Spleen (tissue), 11 donors: ENCODE results near the gene SSTR4. TPM values are rescaled to one million over a fixed set of nuclear protein-coding genes. Genes with fewer than 3 reads are reported as not detected.
A peak's percentile ranks its signal among the peaks of the same experiment; 100 is the strongest.

ENCODE experiments used
- DNase-seq: peaks from one replicate; pipeline ENCODE4 v3.0.0-alpha.2; 2020
- H3K27ac ChIP-seq, 8 donors: fragments of 200-600 bp; sonication (generic) in 7 of 8; 1 replicate in 4 of 8; 2 replicates in 4 of 8; pipeline versions ENCODE4 v1.5.0 to v1.8.0; 2016 to 2021; ENCODE audit warnings: inconsistent platforms in 4 of 8, mild to moderate bottlenecking in 4 of 8, moderate library complexity in 1 of 8
- H3K27me3 ChIP-seq, 7 donors: fragments of 200-600 bp; sonication (generic) in 6 of 7; replicated peaks in 1 of 7; 1 replicate in 4 of 7; 2 replicates in 3 of 7; pipeline versions ENCODE4 v1.5.0 to v1.8.0; 2016 to 2021; ENCODE audit warnings: inconsistent platforms in 3 of 7, mild to moderate bottlenecking in 1 of 7
- H3K36me3 ChIP-seq, 6 donors: fragments of 200-600 bp; sonication (generic) in 5 of 6; 1 replicate in 4 of 6; 2 replicates in 2 of 6; pipeline versions ENCODE4 v1.5.0 to v1.8.0; 2016 to 2021; ENCODE audit warnings: inconsistent platforms in 2 of 6
- H3K4me1 ChIP-seq, 6 donors: fragments of 200-600 bp; sonication (generic) in 5 of 6; 1 replicate in 3 of 6; 2 replicates in 3 of 6; pipeline versions ENCODE4 v1.5.0 to v1.8.0; 2016 to 2021; ENCODE audit warnings: inconsistent platforms in 3 of 6
- H3K4me3 ChIP-seq, 8 donors: fragments of 200-600 bp; sonication (generic) in 7 of 8; 1 replicate in 4 of 8; 2 replicates in 4 of 8; pipeline versions ENCODE4 v1.5.0 to v1.8.0; 2016 to 2021; ENCODE audit warnings: inconsistent platforms in 4 of 8, mild to moderate bottlenecking in 4 of 8, moderate library complexity in 2 of 8
- H3K9me3 ChIP-seq, 8 donors: fragments of 200-600 bp; sonication (generic) in 7 of 8; 1 replicate in 4 of 8; 2 replicates in 4 of 8; pipeline versions ENCODE4 v1.5.0 to v1.8.0; 2016 to 2021; ENCODE audit warnings: inconsistent platforms in 4 of 8
- CTCF ChIP-seq, 11 experiments: fragments of 200-600 bp in 7 of 11; fragments of 450-650 bp in 4 of 11; sonication (generic) in 4 of 11; IDR thresholded peaks in 8 of 11; conservative IDR thresholded peaks in 3 of 11; 1 replicate in 7 of 11; 2 replicates in 4 of 11; pipeline versions ENCODE4 v1.4.0 to v1.8.0; 2016 to 2021; ENCODE audit warnings: antibody characterized with exemption in 11 of 11, inconsistent platforms in 4 of 11, mild to moderate bottlenecking in 1 of 11
- POLR2A ChIP-seq, 3 donors: fragments of 450-650 bp; IDR thresholded peaks; one replicate each; pipeline ENCODE4 v1.5.1; 2017; ENCODE audit warnings: antibody characterized with exemption in 3 of 3, mild to moderate bottlenecking in 1 of 3
- POLR2AphosphoS5 ChIP-seq, 3 donors: sonication (generic); formaldehyde crosslinking; IDR thresholded peaks; one replicate each; pipeline ENCODE4 v1.5.1; 2017; ENCODE audit warnings: antibody characterized with exemption in 3 of 3
- WGBS, 5 donors: extraction: QIAGEN DNeasy Blood & Tissue Kit in 3 of 5; methylation state at CpG; one replicate each; pipeline versions ENCODE4 v1.1.5 to v1.1.7; 2013 to 2018; 5-methylcytosine and 5-hydroxymethylcytosine counted together
- intact Hi-C: fragments of 100-400 bp; cut with DNase I; formaldehyde crosslinking; loops from one replicate; pipeline ENCODE4 v1.15.0; 2023; ENCODE audit warnings: low total_unique reads
- polyA plus RNA-seq, 3 donors: library from polyadenylated mRNA; stranded (reverse); fragments of 200-250 nt; gene quantifications; one replicate each; pipeline ENCODE4 v1.2.1, GENCODE V29; 2013
- total RNA-seq, 7 donors: library from RNA; depleted of rRNA in 3 of 7; stranded (reverse); fragments of >200 nt in 3 of 7; fragmentation: NEBNext Ultra II Directional in 4 of 7; extraction: Animal tissue kit (Norgen Biotek cat#: 25700) in 4 of 7; gene quantifications; one replicate each; pipeline versions ENCODE4 v1.1.0 to v1.2.1, GENCODE V29; 2016 to 2021
- donor health status: healthy with polysubstance abuse.
- donor health status: DM: no; HTN: no; CAD: no; lungs with moderate emphysema.
- donor health status: DM: no; HTN: no; CAD: no.
- donor health status: Bipolar disorder and iron deficiency.
- donor health status: healthy.
- donor health status: DM: no; HTN: no; CAD: no.
- donor health status: DM: yes; HTN: yes; CAD: no.

The SSTR4 gene
- total and polyA plus RNA-seq, 10 donors: not detected

- H3K27ac ChIP-seq: peak overlapping the region in 4 of 8 donors; percentile 91 to 96 (median 92)
- DNase-seq: no peak
- intact Hi-C loops: loop anchor here (5.0 kb wide), 1 partner anchor 354 kb away; no protein-coding TSS in a partner anchor
- H3K36me3 ChIP-seq: peaks cover 0 to 13% (median 0%) of the 10 kb centered on the region in 6 donors
- H3K4me3 ChIP-seq: peak overlapping the region; percentile 42 to 77 (median 57)
- no peaks in the 10 kb centered on the region for H3K9me3 ChIP-seq
- H3K27me3 ChIP-seq: peaks cover 0 to 60% (median 29%) of the 10 kb centered on the region in 7 donors
- TF ChIP-seq CTCF (IDR thresholded peaks at IDR 0.05 in 8 of 11, conservative IDR thresholded peaks at IDR 0.05 in 3 of 11) (no peak), POLR2A (IDR thresholded peaks at IDR 0.05) (no peak), POLR2AphosphoS5 (IDR thresholded peaks at IDR 0.05) (no peak)
- peaks cover 0 to 88% (median 49%) of the 10 kb centered on the region in 6 donors for H3K4me1 ChIP-seq
Observed at GRCh38 chr20:23046431-23046830, 11.3 kb downstream of the SSTR4 start.

GRCh38 chr20:23047001-23047737 is 12.1 kb downstream of the SSTR4 start:
- peaks cover 0 to 13% (median 0%) of the 10 kb centered on the region in 6 donors for H3K36me3 ChIP-seq
- H3K9me3 ChIP-seq: no peaks in the 10 kb centered on the region
- no peak for DNase-seq
- peak overlapping the region; percentile 88 to 96 (median 91) for H3K27ac ChIP-seq
- H3K4me1 ChIP-seq: peaks cover 0 to 92% (median 49%) of the 10 kb centered on the region in 6 donors
- TF ChIP-seq CTCF (IDR thresholded peaks at IDR 0.05 in 8 of 11, conservative IDR thresholded peaks at IDR 0.05 in 3 of 11) (no peak), POLR2A (IDR thresholded peaks at IDR 0.05) (no peak), POLR2AphosphoS5 (IDR thresholded peaks at IDR 0.05) (no peak)
- 53 to 63% (median 56%) methylated on average over 13 of the region's 13 CpGs for WGBS, 5 donors
- H3K4me3 ChIP-seq: peak overlapping the region; percentile 42 to 77 (median 57)
- H3K27me3 ChIP-seq: peaks cover 0 to 64% (median 29%) of the 10 kb centered on the region in 7 donors
- intact Hi-C loops: loop anchor here (5.0 kb wide), 1 partner anchor 355 kb away; no protein-coding TSS in a partner anchor

- DNase-seq: peak; percentile 89
- Histone ChIP-seq H3K27ac (peak overlapping the region; percentile 88 to 96 (median 91)), H3K4me3 (peak overlapping the region; percentile 42 to 77 (median 57)), H3K4me1 (peaks cover 0 to 86% (median 49%) of the 10 kb centered on the region in 6 donors), H3K36me3 (peaks cover 0 to 13% (median 0%) of the 10 kb centered on the region in 6 donors), H3K27me3 (peaks cover 0 to 67% (median 29%) of the 10 kb centered on the region in 7 donors), H3K9me3 (no peaks in the 10 kb centered on the region)
- 13 to 31% (median 16%) methylated on average over 25 to 47 of the region's 47 CpGs for WGBS, 5 donors
- intact Hi-C loops: loop anchor here (5.0 kb wide), 1 partner anchor 355 kb away; no protein-coding TSS in a partner anchor
- TF ChIP-seq CTCF (IDR thresholded peaks at IDR 0.05 in 8 of 11, conservative IDR thresholded peaks at IDR 0.05 in 3 of 11) (no peak), POLR2AphosphoS5 (IDR thresholded peaks at IDR 0.05) (peak in 2 of 3 donors; percentile 21 to 42), POLR2A (IDR thresholded peaks at IDR 0.05) (no peak)
Observed at GRCh38 chr20:23047738-23048214, 12.7 kb downstream of the SSTR4 start.
